NCI-H1694 (cell line): Measurements from ENCODE around the gene PRR20C.
A peak's percentile ranks its signal among the peaks of the same experiment; 100 is the strongest.
"Not testable (repeated sequence)": the region's sequence is repeated elsewhere in the genome, so short reads cannot be mapped to it uniquely, and the experiment has no call there.

Source experiments
- DNase-seq: peaks from one replicate; lab custom pipeline; 2025; lab: John Stamatoyannopoulos, UW

Gene PRR20C

DNA sequence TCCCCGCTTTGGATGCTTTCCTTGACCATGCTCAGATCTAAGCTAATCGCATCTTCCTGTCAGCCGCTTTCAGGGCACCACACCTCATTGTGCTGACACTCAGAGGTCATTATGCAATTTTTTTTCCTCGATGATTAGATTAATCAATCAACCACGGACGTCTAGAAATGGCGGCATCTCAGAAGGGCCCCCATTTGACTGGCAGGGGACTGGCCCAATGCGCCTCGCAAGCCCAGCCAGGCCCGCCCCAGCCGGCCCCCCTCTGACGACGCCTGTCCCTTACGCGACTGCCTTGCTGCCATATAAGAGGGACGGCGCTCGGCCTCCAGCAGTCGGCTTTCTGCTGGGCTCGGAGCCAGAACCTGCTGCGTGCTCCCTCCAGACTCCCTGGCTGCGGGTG lies at the start of gene PRR20C:
TSS of gene PRR20C (plus strand) at position 301 of the 400 bp plus-strand sequence. CDS start 387 bp downstream, outside the sequence.
- DNase-seq, result not testable (repeated sequence)

DNA sequence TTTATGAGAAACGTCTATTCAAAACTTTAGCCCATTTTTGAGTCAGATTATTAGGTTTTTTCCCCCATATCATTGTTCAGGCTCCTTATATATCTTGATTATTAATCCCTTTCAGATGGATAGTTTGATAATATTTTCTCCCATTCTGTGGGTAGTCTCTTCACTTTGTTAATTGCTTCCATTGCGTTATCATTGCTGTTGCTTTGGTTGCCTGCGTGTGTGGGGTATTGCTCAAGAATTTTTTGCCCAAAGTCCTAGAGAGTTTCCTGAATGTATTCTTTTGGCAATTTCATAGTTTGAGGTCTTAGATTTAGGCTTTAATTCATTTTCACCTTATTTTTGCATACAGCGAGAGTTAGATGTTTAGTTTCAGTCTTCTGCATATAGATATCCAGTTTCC lies 38.9 kb upstream of the PRR20C start:
- DNase-seq, result no peak

DNA sequence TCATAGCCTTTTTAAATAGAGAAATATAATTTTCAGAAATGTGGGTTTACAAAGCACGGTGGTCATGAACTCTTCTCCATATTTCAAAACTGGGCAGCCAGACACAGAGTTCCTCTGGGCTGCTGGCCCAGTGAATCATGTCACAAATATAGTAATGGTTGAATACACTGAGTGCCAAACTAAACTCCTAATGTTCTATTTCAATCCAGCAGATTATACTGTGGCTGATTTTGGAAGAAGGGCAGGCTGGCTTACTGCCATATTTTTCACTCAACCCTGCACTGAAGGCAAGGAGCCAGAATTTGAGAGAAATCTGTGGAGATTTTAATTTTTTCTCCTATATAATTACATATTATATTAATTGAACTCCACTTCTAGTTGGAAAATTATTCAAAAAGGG lies 30.2 kb upstream of the PRR20C start:
- peak; percentile 35 for DNase-seq

DNA sequence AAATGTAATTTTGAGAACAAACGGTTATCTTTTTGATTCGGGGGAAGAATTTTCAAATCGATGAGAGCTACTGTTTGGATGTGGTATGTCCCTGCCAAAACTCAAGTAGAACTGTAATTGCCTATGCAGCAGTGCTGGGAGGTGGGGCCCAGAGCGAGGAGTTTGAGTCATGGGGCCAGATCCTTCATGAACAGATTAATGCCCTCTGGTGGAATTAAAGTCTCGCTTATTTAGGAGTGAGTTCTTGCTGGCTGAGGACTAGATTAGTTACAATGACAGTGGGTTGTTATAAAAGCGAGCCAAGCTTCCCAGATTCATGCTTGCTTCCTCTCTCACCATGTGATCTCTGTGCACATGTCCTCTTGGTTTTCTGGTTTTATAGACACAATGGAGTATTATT lies 25.0 kb upstream of the PRR20C start:
- DNase-seq, result no peak

DNA sequence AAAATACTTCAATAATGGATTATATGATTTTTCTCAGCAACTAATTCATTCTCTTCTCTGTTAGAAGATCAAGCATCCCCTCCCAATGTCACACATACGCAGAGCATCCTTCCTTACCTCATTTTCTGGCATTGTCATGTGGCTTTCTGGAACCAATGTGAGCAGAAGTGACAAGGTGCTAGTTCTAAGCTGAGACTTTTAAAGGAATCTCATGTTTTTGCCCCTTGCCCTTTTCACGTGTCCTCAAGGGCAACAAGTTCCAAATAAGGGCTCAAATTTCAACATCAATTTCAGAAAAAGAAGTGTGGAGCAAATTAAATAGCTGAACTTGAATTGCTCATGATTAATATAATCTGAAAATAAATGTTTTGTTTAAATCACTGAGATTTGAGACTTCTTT lies 17.8 kb upstream of the PRR20C start:
- no peak for DNase-seq

DNA sequence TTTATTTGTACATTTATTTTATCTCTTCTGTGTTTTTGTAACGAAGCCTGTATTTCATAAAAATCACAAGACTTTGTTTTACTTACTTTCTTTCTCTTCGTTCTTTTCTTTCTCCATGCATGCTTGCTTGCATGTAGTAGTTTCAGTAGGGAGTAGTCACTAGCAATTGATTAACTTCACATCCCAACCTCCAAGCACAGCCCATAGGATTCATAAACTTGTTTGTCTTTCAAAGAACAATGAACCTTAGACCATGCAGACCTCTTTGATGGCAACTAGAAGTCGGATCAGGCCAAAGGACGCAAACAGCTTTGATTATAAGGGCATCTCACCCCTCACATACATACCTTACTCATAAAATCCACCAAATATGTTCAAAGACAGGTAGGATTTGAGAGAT lies 16.3 kb upstream of the PRR20C start:
- no peak for DNase-seq

DNA sequence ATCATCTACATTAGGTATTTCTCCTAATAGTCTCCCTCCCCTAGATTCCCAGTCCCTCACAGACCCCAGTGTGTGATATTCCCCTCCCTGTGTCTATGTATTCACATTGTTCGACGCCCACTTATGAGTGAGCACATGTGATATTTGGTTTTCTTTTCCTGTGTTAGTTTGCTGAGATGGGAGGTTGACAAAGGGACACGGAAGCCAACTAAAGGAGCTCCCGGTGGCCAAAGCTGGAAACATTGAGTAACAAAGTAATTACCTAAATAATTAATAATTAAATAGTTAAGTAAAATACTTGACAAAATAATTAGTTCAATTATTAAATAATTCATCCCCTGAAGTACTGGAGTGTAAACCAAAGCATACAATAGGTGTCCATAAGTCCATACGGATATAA lies 14.9 kb upstream of the PRR20C start:
- no peak for DNase-seq

DNA sequence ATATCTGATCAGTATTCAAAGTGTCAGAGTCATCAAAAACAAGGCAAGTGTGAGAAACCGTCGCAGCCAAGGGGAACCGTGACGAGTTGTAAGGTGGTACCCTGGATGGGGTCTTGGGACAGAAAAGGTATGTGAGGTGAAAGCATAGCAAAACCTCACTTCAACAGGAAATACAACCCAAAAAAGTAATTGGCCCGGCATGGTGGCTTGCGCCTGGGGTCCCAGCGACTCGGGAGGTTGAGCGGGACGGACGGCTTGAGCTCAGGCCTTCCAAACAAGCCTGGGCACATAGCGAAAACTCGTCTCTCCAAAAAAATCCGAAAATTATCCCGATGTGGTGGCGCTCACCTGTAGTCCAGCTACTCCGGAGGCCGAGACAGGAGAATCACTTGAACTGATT lies 14.1 kb upstream of the PRR20C start:
- not testable (repeated sequence) for DNase-seq

DNA sequence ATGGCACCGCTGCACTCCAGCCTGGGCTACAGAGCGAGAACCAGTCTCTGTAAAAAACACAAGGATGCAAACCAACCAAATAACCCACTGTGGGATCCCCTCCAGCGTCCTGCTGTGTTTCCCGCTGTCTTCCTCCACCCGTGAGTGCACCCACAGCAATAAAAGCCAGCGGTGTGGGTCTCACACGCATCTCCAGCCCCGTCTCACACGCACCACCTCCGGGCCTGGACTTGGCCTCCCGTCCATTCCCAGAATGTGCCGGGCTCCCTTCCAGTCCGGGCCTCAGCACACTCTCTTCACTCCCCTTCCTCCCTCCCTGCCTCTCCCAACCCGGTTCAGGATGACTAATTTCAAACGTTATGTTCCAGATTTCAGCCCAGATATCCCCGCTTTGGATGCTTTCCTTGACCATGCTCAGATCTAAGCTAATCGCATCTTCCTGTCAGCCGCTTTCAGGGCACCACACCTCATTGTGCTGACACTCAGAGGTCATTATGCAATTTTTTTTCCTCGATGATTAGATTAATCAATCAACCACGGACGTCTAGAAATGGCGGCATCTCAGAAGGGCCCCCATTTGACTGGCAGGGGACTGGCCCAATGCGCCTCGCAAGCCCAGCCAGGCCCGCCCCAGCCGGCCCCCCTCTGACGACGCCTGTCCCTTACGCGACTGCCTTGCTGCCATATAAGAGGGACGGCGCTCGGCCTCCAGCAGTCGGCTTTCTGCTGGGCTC lies 13.5 kb upstream of the PRR20C start, which contains the start of gene PRR20A:
TSS of gene PRR20A (plus strand) at position 684 of the 734 bp plus-strand sequence. CDS start 387 bp downstream, outside the sequence.
- DNase-seq, result not testable (repeated sequence)

DNA sequence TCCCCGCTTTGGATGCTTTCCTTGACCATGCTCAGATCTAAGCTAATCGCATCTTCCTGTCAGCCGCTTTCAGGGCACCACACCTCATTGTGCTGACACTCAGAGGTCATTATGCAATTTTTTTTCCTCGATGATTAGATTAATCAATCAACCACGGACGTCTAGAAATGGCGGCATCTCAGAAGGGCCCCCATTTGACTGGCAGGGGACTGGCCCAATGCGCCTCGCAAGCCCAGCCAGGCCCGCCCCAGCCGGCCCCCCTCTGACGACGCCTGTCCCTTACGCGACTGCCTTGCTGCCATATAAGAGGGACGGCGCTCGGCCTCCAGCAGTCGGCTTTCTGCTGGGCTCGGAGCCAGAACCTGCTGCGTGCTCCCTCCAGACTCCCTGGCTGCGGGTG lies 6.7 kb upstream of the PRR20C start, which contains the start of gene PRR20B:
TSS of gene PRR20B (plus strand) at position 301 of the 400 bp plus-strand sequence. CDS start 387 bp downstream, outside the sequence.
- not testable (repeated sequence) for DNase-seq

DNA sequence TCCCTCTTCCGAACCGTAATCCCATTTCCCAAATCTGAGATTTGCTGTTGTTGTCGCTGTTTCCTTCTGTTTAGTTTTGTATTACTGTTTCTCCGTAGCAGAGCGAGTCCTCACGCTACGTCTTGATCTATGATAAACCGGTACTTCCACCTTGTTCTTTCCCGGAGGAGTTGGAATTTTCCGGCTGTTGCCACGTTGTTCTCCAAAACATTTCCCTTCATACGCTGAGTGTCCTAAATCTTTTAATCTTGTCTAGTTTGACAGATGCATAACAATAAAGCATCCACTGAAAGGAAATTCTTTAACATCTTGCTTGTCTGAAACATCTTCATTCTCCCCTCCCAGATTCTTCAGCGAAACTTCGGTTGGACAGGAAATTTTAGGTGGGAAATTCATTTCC lies 5.8 kb upstream of the PRR20C start:
- not testable (repeated sequence) for DNase-seq

DNA sequence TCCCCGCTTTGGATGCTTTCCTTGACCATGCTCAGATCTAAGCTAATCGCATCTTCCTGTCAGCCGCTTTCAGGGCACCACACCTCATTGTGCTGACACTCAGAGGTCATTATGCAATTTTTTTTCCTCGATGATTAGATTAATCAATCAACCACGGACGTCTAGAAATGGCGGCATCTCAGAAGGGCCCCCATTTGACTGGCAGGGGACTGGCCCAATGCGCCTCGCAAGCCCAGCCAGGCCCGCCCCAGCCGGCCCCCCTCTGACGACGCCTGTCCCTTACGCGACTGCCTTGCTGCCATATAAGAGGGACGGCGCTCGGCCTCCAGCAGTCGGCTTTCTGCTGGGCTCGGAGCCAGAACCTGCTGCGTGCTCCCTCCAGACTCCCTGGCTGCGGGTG lies 6.5 kb downstream of the PRR20C start, which contains the start of gene PRR20D:
TSS of gene PRR20D (plus strand) at position 301 of the 400 bp plus-strand sequence. CDS start 387 bp downstream, outside the sequence.
- DNase-seq, result not testable (repeated sequence)

DNA sequence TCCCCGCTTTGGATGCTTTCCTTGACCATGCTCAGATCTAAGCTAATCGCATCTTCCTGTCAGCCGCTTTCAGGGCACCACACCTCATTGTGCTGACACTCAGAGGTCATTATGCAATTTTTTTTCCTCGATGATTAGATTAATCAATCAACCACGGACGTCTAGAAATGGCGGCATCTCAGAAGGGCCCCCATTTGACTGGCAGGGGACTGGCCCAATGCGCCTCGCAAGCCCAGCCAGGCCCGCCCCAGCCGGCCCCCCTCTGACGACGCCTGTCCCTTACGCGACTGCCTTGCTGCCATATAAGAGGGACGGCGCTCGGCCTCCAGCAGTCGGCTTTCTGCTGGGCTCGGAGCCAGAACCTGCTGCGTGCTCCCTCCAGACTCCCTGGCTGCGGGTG lies 13.0 kb downstream of the PRR20C start, which contains the start of gene PRR20E:
TSS of gene PRR20E (plus strand) at position 301 of the 400 bp plus-strand sequence. CDS start 387 bp downstream, outside the sequence.
- not testable (repeated sequence) for DNase-seq

DNA sequence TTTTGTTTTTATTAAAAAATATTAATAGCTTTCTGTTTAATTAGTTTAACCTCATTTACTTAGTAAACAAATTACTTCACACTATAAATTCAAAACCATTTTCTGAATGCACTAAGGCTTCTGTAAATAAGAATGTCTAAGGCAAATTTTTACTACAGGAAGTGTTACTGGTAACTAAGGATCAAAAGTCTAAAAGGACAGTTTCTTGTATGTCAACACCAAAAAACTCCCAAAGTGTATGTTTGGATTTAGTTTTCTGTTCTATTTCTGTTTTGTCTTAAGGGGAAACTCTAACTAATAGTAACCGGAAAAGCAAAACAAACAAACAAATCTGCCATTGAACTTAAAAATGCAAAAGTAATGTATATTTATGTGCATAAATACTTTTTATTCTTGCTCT lies 37.8 kb downstream of the PRR20C start:
- no peak for DNase-seq
